PC-9 (cell line): Measurements from ENCODE around the gene PIGN.

Source experiments
- EZH2 ChIP-seq: fragments of 200-600 bp; sonication (generic); IDR thresholded peaks from 2 replicates; pipeline ENCODE4 v1.8.0; 2017; ENCODE audit warnings: antibody characterized with exemption, low read depth
- TF ChIP-seq, protein P1 (sequence below): fragments of 200-600 bp; sonication (generic); conservative IDR thresholded peaks from 2 replicates; pipeline ENCODE4 v1.6.1; 2017; ENCODE audit warnings: mixed run types, antibody characterized with exemption, mild to moderate bottlenecking, moderate library complexity

DNA sequence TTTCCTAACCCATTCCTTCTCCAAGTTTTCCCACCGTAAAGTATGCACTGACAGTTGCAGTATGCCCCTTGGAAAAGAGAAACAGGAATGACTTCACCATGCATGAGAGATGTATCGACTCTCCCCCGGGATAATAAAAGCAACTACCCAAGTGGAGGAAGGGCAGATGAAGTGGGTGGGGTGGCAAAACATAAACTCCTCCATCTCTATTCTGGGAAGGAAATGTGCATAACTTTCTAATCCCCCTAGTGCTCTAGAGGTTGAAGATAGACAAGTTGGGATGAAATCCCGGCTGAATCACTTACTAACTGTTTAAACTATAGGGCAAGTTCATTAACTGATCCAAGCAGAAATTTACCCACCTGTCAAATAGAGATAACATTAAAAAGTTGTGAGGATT is 89.2 kb downstream of the PIGN start:
- TF ChIP-seq, protein P1, sequence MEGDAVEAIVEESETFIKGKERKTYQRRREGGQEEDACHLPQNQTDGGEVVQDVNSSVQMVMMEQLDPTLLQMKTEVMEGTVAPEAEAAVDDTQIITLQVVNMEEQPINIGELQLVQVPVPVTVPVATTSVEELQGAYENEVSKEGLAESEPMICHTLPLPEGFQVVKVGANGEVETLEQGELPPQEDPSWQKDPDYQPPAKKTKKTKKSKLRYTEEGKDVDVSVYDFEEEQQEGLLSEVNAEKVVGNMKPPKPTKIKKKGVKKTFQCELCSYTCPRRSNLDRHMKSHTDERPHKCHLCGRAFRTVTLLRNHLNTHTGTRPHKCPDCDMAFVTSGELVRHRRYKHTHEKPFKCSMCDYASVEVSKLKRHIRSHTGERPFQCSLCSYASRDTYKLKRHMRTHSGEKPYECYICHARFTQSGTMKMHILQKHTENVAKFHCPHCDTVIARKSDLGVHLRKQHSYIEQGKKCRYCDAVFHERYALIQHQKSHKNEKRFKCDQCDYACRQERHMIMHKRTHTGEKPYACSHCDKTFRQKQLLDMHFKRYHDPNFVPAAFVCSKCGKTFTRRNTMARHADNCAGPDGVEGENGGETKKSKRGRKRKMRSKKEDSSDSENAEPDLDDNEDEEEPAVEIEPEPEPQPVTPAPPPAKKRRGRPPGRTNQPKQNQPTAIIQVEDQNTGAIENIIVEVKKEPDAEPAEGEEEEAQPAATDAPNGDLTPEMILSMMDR = no peak
- no peak for TF ChIP-seq EZH2
